ENCODE results near the gene PANX1.

DNA sequence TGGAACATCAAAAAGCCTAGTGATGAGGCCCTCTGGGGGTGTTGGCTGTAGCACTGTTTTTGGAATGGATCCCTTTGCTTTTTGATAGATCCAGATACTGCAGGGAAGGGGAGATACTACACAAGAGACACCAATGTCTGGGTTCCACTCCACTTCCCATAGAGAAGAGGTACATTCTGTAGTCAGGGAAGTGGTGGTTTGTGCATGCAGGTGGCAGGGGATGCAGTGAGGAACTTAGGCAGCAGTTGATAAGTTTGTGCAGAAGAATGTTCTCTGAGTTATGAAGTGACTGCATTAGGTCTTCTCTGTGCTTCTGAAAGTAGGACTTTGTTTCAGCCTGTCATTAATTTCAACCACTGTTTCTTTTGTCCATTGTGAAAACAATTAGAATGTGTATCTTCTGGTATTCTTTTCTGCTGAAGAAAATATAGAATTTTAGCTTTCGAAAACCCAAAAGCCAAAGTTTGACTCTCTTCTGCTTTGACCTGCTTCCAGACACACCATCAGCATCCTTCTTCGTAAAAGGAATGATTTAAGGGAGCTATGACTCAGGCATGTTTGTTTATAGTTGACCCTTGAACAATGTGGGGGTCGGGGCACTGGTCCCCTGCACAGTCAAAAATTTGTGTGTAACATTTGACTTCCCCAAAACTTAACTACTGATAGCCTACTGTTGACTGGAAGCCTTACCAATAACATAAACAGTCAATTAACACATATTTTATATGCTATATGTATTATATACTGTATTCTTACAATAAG lies 25.6 kb downstream of the PANX1 start:
- no peak for TF ChIP-seq EP300 (IDR thresholded peaks at IDR 0.05; ENCODE audit: borderline replicate concordance in 1 of 2, low read depth in 1 of 2, low read length in 1 of 2)
- no peak for TF ChIP-seq JUND (IDR thresholded peaks at IDR 0.05)
- TF ChIP-seq ZBTB33 (IDR thresholded peaks at IDR 0.05; ENCODE audit: borderline replicate concordance, low read depth), result no peak
- TF ChIP-seq, protein P1, sequence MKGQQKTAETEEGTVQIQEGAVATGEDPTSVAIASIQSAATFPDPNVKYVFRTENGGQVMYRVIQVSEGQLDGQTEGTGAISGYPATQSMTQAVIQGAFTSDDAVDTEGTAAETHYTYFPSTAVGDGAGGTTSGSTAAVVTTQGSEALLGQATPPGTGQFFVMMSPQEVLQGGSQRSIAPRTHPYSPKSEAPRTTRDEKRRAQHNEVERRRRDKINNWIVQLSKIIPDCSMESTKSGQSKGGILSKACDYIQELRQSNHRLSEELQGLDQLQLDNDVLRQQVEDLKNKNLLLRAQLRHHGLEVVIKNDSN (IDR thresholded peaks at IDR 0.05; ENCODE audit: borderline replicate concordance, low read depth), result no peak
- TF ChIP-seq, protein P2, sequence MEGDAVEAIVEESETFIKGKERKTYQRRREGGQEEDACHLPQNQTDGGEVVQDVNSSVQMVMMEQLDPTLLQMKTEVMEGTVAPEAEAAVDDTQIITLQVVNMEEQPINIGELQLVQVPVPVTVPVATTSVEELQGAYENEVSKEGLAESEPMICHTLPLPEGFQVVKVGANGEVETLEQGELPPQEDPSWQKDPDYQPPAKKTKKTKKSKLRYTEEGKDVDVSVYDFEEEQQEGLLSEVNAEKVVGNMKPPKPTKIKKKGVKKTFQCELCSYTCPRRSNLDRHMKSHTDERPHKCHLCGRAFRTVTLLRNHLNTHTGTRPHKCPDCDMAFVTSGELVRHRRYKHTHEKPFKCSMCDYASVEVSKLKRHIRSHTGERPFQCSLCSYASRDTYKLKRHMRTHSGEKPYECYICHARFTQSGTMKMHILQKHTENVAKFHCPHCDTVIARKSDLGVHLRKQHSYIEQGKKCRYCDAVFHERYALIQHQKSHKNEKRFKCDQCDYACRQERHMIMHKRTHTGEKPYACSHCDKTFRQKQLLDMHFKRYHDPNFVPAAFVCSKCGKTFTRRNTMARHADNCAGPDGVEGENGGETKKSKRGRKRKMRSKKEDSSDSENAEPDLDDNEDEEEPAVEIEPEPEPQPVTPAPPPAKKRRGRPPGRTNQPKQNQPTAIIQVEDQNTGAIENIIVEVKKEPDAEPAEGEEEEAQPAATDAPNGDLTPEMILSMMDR (IDR thresholded peaks at IDR 0.05), result no peak
- no peak for TF ChIP-seq GATA2 (CRISPR knock-in tag; IDR thresholded peaks at IDR 0.05)
- TF ChIP-seq SMC3 (IDR thresholded peaks at IDR 0.05; ENCODE audit: low read depth, low read length), result no peak
- TF ChIP-seq MAX (IDR thresholded peaks at IDR 0.05; ENCODE audit: low read depth), result no peak
- TF ChIP-seq POLR2AphosphoS5 (IDR thresholded peaks at IDR 0.05; ENCODE audit: low read depth, low read length), result no peak
- TF ChIP-seq ELF1 (IDR thresholded peaks at IDR 0.05), result no peak
- no peak for TF ChIP-seq CHD2 (IDR thresholded peaks at IDR 0.05; ENCODE audit: low read length, partially characterized antibody)
- no peak for TF ChIP-seq RAD21 (IDR thresholded peaks at IDR 0.05; ENCODE audit: low read length)
- no peak for TF ChIP-seq YY1 (IDR thresholded peaks at IDR 0.05; ENCODE audit: low read depth)
